Right lobe of liver (tissue), 4 donors: ENCODE data around the gene LAPTM5.

ENCODE experiments used
- POLR2A ChIP-seq: fragments of 450-650 bp; IDR thresholded peaks from one replicate; pipeline ENCODE4 v1.6.1; 2017; ENCODE audit warnings: antibody characterized with exemption, mild to moderate bottlenecking
- TF ChIP-seq, protein P1 (sequence below), 4 donors: fragments of 200-600 bp in 3 of 4; fragments of 450-650 bp in 1 of 4; IDR thresholded peaks; one replicate each; pipeline versions ENCODE4 v1.5.1 to v1.8.0; 2016 to 2022; ENCODE audit warnings: antibody characterized with exemption in 4 of 4, mild to moderate bottlenecking in 2 of 4
- donor health status: DM: no; HTN: no; CAD: no.
- donor health status: DM: no; HTN: no; CAD: no.
- donor health status: DM: no; HTN: yes; CAD: no.

GRCh38 chr1:30763651-30764248 lies 6.2 kb upstream of the LAPTM5 start:
- TF ChIP-seq, protein P1, sequence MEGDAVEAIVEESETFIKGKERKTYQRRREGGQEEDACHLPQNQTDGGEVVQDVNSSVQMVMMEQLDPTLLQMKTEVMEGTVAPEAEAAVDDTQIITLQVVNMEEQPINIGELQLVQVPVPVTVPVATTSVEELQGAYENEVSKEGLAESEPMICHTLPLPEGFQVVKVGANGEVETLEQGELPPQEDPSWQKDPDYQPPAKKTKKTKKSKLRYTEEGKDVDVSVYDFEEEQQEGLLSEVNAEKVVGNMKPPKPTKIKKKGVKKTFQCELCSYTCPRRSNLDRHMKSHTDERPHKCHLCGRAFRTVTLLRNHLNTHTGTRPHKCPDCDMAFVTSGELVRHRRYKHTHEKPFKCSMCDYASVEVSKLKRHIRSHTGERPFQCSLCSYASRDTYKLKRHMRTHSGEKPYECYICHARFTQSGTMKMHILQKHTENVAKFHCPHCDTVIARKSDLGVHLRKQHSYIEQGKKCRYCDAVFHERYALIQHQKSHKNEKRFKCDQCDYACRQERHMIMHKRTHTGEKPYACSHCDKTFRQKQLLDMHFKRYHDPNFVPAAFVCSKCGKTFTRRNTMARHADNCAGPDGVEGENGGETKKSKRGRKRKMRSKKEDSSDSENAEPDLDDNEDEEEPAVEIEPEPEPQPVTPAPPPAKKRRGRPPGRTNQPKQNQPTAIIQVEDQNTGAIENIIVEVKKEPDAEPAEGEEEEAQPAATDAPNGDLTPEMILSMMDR (IDR thresholded peaks at IDR 0.05) = no peak
- no peak for TF ChIP-seq POLR2A
